Ecto neural progenitor cell (in vitro differentiated cells): ENCODE data around the gene DENND4C.
A peak's percentile ranks its signal among the peaks of the same experiment; 100 is the strongest.
"Not testable (repeated sequence)": the region's sequence is repeated elsewhere in the genome, so short reads cannot be mapped to it uniquely, and the experiment has no call there.

Experiments used
- DNase-seq: peaks from one replicate; pipeline ENCODE4 v3.0.0-alpha.2; 2018; ENCODE audit warnings: low spot score

The DENND4C gene

DNA sequence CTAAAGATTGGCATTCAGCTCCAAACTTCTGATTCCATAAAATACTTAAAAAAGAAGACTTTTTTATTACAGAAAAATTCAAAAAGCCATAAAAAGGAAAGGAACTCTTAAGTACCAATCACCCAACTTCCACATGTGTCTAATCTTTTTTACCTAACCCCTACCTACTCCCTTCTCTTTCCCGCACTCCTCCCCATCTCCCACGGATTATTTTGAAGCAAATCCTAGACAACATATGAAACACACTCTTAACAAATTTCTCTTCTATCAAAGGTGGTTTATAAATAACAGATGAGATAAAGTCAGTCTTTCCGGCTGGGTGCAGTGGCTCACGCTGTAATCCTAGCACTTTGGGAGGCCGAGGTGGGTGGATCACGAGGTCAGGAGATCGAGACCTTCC is 5.9 kb upstream of the DENND4C start:
- DNase-seq: no peak

DNA sequence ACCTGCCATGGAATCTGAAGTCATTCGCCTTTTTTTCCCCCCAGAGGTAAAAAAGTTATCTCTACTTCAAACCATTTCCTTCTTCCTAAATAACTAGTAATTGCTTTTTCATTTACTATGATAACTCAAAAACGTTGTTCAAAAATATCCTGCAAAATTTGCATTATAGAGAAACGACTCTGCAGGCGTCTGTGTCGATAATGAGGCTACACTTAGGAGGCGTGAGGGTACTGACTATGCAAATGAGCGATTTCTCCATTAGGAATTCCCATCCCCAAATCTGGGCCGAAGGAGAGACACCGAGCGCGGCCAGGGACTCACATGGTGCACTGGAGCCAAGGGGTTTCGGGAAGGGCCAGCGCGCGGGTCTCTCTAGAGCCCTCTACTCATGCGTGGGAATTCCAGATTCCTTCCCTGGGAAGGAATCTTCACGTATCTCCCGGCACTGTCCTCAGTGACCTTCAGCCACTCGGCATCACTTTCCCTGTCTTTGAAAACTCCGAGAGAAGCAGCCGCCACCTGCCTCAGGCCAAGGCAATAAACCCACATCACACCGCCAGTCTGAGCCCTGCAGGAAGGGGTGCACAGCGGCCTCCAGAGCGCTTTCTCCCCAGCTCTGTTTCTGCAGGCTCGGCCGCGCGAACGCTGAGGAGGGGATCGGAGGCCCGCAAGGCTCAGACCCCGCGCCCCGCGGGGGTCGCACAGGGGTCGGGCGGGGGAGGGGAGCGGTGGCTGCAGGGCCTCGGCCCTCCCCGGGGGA is 718 bp upstream of the DENND4C start:
- peak; percentile 94 for DNase-seq

DNA sequence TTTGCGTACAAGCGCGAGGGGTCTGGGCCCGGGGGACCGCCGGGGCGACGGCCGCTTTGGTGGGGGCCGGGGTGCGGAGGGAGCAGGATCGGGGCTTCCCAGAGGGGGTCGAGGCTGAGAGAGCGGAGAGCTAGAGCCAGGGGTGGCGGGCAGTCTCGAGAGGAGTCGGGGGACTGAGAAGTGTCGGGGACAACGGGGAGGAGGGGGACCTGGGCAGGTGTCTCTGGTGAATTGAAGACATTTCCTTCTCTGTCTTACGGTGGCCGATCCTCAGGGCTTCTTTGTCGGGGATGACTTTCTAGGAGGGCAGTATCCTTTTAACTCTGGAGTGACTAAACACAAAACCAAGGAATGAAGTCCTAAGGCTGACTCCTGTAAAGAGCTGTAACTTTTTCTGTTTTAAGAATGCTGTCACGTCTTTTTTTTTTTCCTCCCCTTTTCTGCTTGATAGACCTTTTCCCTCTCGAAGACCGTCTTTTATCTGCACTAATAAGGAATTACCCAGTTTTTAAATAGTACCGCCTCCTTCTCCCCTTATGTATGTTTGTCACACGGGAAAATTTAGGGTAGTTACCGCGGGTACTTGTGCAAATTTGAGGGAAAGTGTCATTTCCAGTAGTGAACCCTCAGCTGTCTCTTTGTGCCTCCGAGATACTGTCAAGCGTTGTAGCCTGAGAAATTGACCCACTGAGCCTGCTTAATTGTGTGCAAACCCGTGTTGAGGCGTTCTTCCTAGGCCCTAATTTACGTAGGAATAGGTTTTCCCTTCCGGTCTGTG is 822 bp downstream of the DENND4C start:
- DNase-seq: no peak

DNA sequence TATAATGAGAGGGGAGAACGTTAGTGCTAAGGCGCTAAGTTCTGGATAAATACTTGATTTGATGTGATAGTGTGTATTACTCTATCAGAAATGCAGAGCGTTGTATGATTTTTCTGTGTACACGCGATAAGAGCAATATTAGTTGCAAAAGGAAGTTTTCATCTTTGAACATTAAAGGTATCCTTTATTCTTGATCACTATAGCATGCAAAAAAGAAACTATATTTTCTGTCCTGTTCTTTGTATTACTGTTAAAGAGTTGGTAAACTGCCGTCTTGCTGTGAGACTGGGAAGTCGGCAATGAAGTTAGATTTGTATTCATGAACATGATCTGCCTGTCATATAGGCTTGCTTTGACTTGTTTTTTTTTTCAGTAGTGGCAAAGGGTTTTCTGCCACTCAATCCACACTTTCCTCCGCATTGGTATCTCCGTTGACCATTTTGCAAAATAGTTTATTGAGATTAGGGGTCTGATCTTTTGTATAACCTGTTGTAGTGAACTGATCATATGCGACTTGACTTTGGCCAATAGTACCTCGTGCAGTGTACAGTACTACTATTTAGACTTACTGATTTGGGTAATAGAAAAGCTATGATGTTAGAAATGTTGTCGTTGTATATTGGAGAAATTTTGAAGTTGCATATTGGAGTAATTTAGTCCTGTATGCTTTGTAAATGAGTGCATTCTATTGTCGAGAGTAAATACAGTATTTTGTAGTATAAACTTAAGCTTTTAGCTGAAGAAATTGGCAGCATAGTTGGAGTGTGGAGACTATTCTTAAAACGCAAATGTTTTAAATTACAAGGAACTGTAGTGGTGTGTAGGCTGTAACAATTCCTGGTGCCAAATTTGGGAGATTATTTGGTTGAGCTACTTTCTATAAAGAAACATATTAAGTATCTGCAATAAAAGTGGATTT is 1.7 kb downstream of the DENND4C start:
- DNase-seq: no peak

DNA sequence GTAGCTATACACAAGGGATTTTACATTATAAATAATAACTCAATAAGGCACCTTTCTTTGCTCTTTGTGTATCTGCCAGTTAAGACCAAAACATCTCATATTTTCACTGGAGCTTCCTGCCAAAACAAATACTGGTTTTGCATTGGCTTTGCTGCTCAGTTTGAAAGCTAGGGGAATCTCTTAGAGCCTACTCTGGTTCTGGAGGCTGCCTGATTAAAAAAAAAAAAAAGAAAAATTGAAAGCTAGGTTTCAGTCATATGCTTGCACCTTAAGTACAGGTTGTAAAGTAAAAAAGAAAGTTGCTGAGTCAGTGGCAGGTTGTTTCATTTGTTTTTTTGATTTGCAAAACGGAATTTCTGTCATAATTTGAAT is 2.3 kb downstream of the DENND4C start:
- DNase-seq: no peak

DNA sequence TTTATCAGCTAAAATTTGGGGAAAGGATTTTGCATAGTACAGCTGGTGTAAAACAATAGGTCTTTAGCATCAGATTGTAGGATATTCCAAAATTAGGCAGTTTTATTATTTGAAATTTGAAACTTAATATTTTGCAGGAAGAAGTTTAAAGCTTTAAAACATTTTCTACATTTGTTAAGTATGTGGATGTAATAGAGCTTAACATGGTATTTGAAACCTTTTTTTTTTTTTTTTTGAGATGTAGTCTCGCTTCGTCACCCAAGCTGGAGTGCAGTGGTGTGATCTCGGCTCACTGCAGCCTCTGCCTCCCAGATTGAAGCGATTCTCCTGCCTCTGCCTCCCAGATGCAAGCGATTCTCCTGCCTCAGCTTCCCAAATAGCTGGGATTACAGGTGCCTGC is 2.9 kb downstream of the DENND4C start:
- DNase-seq: no peak

DNA sequence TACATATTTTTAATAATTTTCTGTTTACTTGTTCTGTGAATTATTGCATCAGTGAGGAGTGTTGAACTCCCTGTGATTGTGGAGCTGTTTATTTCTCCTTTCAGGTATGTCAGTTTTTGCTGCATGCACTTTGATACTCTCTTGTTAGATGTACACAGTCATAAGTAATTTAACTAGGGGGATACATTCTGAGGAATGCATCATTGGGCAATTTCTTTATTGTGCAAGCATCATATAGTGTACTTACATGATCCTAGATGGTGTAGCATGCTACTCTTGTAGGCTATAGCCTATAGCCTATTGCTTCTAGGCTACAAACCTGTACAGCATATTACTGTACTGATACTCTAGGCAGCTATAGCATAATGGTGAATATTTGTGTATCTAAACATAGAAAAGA is 9.5 kb downstream of the DENND4C start:
- no peak for DNase-seq

DNA sequence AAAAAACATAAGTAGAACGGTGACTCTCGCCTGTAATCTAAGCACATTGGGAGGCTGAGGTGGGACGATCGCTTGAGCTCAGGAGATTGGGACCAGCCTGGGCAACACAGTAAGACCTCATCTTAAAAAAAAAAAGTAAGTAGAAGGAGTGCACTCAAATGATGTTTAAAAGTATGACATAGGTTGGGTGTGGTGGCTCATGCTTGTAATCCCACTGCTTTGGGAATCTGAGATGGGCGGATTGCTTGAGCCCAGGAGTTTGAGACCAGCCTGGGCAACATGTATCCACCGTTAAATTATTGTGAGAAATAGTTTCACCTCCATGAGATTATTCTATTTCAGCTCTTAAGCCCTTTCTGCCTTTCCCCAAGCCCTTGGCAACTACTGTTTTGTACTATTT is 11.2 kb downstream of the DENND4C start:
- no peak for DNase-seq

DNA sequence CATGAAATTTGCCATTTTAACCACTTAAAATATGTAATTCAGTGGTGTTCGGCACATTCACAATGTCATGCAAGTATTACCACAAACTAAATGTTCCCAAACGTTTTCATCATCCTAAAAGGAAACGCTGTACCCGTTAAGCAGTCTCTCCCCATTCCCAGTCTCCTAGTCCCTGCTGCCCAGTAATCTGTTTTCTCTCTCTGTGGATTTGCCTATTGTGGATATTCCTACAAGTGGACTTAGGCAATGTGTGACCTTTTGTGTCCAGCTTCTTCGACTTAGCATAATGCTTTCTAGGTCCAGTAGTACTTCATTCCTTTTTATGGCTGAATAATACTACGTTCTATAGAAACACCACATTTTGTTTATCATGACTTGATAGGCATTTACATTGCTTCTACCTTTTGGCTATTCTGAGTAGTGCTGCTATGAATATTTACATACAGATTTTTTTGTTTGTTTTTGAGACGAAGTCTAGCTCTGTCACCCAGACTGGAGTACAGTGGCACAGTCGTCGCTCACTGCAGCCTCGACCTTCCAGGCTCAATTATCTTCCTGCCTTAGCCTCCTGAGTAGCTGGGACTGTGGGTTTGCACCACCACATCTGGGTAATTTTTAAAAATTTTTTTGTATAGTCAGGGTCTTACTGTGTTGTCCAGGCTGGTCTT is 13.0 kb downstream of the DENND4C start:
- DNase-seq: no peak

DNA sequence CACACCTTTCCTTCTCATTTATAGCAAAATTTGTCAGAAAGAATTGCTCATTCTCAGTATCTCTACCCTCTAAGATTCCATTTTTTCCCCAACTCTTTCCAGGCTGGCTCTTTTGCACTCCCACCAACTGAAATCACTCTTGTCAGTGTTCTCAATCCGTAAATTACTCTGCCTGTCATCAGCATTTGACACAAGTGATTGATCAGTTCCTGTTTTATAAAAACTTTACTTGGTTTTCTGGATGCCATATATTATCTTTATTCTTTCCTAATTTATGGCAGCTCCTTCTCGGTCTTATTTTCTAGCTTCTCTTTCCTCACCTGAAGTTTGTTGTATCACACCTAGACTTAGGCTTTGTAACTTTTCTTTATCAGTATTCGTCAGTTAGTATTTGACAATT is 16.4 kb downstream of the DENND4C start:
- no peak for DNase-seq

DNA sequence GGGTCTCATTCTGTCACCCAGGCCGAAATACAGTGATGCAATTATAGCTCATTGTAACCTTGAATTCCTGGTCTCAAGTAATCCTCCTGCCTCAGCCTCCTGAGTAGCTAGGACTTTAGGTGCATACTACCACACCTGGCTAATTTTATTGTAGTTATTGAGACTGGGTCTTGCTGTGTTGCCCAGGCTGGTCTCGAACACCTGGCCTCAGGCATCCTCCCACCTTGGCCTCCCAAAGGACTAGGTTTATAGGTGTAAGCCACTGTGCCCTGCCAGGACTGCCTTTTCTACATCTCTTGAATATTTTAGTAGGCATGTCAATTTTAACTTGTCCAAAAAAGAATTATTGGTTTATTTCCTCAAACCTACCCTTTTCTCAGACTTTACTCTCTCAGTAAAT is 16.9 kb downstream of the DENND4C start:
- DNase-seq: no peak

DNA sequence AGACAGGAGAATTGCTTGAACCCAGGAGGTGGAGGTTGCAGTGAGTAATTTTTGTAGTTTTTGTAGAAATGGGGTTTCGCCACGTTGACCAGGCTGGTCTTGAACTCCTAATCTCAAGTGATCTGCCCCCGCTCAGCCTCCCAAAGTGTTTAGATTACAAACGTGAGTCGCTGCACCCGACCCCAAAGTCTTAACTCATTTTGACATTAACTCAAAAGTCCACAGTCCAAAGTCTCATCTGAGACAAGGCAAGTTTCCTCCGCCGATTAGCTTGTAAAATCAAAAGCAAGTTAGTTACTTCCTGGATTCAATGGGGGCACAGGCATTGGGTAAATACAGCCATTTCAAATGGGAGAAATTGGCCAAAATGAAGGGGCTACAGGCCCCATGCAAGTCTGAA is 19.9 kb downstream of the DENND4C start:
- DNase-seq: not testable (repeated sequence)

DNA sequence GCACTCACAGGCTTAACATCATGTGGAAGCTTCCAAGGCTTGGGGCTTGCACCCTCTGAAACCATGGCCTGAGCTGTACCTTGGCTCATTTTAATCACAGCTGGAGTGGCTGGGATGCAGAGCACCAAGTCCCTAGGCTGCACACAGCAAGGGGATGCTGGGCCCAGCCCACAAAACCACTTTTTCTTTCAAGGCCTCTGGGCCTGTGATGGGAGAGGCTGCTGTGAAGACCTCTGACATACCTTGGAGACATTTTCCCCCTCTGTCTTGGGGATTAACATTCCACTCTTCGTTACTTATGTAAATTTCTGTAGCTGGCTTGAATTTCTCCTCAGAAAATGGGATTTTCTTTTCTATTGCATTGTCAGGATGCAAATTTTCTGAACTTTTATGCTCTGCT is 20.7 kb downstream of the DENND4C start:
- DNase-seq: not testable (repeated sequence)

DNA sequence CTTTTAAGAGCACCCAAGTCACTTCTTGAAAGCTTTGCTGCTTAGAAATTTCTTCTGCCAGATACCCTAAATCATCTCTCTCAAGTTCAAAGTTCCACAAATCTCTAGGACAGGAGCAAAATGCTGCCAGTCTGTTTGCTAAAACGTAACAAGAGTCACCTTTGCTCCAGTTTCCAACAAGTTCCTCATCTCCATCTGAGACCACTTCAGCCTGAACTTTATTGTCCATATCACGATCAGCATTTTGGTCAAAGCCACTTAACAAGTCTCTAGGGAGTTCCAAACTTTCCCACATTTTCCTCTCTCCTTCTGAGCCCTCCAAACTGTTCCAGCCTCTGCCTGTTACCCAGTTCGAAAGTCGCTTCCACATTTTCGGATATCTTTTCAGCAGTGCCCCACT is 21.1 kb downstream of the DENND4C start:
- DNase-seq: not testable (repeated sequence)

DNA sequence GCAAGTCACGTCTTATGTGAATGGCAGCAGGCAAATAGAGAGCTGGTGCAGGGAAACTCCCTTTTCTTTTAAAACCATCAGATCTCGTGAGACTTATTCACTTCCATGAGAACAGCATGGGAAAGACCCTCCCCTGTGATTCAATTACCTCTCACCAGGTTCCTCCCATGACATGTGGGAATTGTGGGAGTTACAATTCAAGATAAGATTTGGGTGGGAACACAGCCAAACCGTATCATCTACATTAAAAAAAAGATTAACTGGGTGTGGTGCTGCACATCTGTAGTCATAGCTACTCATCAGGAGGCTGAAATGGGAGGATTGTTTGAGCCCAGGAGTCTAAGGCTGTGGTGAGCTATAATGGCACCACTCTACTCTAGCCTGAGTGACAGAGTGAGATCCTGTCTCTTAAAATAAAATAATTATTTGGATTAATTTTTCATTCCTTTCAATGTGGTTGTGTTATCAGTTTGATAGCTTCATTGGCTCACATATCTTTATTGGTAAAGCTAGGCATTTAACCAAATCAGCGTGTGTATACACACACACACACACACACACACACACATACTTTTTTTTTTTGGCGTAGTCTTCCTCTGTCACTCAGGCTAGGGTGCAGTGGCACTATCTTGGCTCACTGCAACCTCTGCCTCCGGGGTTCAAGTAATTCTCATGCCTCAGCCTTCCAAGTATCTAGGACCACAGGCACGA is 21.8 kb downstream of the DENND4C start:
- no peak for DNase-seq

DNA sequence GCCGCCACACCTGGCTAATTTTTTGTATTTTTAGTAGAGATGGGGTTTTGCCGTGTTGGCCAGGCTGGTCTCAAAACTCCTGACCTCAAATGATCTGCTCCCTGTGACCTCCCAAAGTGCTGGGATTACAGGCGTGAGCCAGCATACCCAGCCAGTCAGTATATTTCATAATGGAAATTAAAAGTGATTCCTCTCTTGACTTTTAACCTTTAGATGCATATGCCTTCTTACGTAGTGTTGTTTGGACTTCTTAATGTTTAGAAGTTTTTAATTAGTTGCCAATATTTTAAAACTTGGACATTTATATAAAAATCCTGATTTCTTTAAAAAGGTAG is 22.4 kb downstream of the DENND4C start:
- DNase-seq: no peak

DNA sequence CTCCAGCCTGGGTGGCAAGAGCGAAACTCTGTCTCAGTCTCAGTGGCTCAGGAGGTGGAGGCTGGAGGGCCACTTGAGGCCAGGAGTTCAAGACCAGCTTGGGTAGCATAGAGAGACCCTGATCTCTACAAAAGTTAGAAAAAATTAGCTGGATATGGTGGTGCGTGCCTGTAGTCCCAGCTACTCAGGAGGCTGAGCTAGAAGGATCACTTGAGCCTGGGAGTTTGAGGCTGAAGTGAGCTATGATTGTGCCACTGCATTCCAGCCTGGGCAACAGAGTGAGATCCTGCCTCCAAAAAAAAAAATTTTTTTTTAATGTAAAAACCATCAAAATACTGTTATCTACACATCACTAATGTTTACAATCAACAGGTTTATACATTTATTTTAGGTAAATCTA is 24.6 kb downstream of the DENND4C start:
- no peak for DNase-seq

DNA sequence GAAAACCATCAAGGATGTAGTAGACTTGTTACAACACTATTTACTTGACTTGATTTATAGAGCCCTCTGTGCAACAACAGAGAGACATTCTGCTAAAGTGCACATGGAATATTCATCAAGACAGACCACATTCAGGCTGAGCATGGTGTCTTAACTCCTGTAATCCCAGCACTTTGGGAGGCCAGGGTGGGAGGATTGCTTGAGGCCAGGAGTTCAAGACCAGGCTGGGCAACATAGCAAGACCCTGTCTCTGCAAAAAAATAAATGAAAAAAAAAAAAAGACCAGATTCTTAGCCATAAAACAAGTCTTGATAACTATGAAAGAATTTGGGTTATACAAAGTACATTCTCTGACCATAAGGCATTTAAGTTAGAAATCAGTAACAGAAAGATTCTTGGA is 25.3 kb downstream of the DENND4C start:
- no peak for DNase-seq

DNA sequence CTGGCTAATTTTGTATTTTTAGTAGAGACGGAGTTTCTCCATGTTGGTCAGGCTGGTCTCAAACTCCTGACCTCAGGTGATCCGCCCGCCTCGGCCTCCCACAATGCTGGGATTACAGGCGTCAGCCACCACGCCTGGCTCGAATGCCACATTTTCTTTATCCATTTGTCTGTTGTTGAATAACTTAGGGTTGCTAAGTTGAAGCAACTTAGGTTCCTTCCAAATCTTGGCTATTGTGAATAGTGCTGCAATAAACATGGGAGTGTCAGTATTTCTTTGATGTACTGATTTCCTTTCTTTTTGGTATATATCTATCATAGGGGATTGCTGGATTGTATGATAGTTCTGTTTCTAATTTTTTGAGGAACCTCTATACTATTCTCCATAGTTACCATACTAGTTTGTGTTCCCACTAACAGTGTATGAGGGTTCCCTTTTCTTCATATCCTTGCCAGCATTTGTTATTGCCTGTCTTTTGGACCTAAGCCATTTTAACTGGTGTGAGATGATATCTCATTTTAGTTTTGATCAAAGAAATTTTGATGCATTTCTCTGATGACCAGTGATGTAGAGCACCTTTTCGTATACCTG is 29.3 kb downstream of the DENND4C start:
- not testable (repeated sequence) for DNase-seq

DNA sequence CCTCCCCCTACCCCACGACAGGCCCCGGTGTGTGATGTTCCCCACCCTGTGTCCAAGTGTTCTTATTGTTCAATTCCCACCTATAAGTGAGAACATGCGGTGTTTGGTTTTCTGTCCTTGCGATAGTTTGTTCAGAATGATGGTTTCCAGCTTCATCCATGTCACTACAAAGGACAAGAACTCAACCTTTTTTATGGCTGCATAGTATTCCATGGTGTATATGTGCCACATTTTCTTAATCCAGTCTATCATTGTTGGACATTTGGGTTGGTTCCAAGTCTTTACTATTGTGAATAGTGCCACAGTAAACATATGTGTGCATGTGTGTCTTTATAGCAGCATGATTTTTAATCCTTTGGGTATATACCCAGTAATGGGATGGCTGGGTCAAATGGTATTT is 35.1 kb downstream of the DENND4C start:
- not testable (repeated sequence) for DNase-seq

DNA sequence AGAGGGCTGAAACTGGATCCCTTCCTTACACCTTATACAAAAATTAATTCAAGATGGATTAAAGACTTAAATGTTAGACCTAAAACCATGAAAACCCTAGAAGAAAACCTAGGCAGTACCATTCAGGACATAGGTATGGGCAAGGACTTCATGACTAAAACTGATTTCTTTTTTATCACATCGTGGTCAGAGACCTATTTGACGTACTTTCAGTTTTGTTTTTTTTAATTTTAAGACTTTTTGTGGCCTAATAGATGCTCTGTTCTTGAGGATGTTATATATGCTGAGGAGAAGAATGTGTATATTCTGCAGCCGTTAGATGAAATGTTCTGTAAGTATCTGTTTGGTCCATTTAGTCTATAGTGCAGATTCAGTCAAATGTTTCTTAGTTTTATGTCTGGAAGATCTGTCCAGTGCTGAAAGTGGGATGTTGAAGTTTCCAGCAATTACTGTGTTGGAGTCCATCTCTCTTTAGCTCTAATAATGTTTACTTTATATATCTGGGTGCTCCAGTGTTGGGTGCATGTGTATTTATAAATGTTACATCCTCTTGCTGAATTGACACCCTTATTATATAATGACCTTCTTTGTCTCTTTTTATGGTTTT is 36.4 kb downstream of the DENND4C start:
- not testable (repeated sequence) for DNase-seq
